Measurements from ENCODE around the gene TNFRSF25.

DNA sequence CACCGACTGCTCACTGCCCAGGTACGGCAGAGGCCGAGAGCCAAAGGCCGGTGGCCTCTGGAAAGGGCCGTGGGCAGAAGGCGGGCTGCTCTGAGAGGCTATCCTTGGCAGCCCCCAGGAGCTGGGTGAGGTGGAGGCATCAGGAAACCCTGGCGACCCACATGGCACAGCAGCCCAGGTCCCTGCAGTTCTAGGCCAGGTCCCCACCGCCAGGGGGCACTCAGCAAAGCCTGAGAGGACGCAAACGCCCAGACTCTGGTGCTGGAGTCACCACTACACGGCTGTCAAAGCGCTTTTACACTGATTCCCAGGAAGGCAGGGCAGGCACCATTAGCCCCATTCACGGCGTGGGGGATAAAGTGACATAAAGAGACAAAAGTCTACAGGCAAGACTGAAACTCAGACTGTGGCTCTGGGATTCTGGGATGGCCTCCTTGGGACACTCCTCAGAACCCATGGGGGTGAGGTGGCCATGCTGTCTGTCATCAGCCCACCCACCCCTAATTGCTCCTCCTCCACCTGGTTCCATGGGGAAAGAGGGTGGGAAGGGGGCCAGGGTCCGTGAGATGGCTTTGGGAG is 20.5 kb upstream of the TNFRSF25 start:
- TF ChIP-seq, protein P1, sequence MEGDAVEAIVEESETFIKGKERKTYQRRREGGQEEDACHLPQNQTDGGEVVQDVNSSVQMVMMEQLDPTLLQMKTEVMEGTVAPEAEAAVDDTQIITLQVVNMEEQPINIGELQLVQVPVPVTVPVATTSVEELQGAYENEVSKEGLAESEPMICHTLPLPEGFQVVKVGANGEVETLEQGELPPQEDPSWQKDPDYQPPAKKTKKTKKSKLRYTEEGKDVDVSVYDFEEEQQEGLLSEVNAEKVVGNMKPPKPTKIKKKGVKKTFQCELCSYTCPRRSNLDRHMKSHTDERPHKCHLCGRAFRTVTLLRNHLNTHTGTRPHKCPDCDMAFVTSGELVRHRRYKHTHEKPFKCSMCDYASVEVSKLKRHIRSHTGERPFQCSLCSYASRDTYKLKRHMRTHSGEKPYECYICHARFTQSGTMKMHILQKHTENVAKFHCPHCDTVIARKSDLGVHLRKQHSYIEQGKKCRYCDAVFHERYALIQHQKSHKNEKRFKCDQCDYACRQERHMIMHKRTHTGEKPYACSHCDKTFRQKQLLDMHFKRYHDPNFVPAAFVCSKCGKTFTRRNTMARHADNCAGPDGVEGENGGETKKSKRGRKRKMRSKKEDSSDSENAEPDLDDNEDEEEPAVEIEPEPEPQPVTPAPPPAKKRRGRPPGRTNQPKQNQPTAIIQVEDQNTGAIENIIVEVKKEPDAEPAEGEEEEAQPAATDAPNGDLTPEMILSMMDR (conservative IDR thresholded peaks at IDR 0.05 in 1 of 2, IDR thresholded peaks at IDR 0.05 in 1 of 2; ENCODE audit: low read depth in 1 of 2, low read length in 2 of 2) = peak; percentile 80 to 94
- TF ChIP-seq EZH2 (IDR thresholded peaks at IDR 0.05; ENCODE audit: low read length, missing control alignments) = peak; percentile 8

All from fibroblast of lung (primary cell).